ENCODE results near the gene TNFSF13B.

- TF ChIP-seq POLR2A (IDR thresholded peaks at IDR 0.05; ENCODE audit: control extremely low read depth in 1 of 2, low read depth in 2 of 2, low read length in 2 of 2) = no peak
- no peak for TF ChIP-seq TAF1 (IDR thresholded peaks at IDR 0.05; ENCODE audit: low read depth, low read length)
- no peak for TF ChIP-seq CTCF (IDR thresholded peaks at IDR 0.05; ENCODE audit: control extremely low read depth in 1 of 3, insufficient read depth in 1 of 3, low read depth in 1 of 3, low read length in 3 of 3)
These were observed 8.9 kb downstream of the TNFSF13B start for GRCh38 chr13:108278466-108278865.

Measured in H1 (cell line).